ENCODE measurements around the gene SH2D1B.
"Not testable (repeated sequence)": the region's sequence is repeated elsewhere in the genome, so short reads cannot be mapped to it uniquely, and the experiment has no call there.

Gene SH2D1B

GRCh38 chr1:162365284-162366020 is 46.5 kb downstream of the SH2D1B start:
- Histone ChIP-seq H3K36me3 (ENCODE audit: control insufficient read depth, insufficient read depth, low read length) (no peaks in the 10 kb centered on the region), H3K4me3 (ENCODE audit: low read length) (no peak overlapping the region), H3K4me1 (ENCODE audit: control insufficient read depth, insufficient read depth, low read length) (peaks cover 4% of the 10 kb centered on the region)

GRCh38 chr1:162364498-162364897 is 47.4 kb downstream of the SH2D1B start:
- Histone ChIP-seq H3K27me3 (ENCODE audit: control insufficient read depth, insufficient read depth, low read length) (no peaks in the 10 kb centered on the region), H3K4me1 (ENCODE audit: control insufficient read depth, insufficient read depth, low read length) (peaks cover 6% of the 10 kb centered on the region), H3K9me3 (ENCODE audit: control insufficient read depth, low read length) (no peaks in the 10 kb centered on the region), H3K9ac (ENCODE audit: low read length) (no peak overlapping the region), H3K4me3 (ENCODE audit: low read length) (no peak overlapping the region), H3K36me3 (ENCODE audit: control insufficient read depth, insufficient read depth, low read length) (no peaks in the 10 kb centered on the region)

More at GRCh38 chr1:162365284-162366020, 46.5 kb downstream of the SH2D1B start:
- Histone ChIP-seq H3K27me3 (ENCODE audit: control insufficient read depth, insufficient read depth, low read length) (no peaks in the 10 kb centered on the region), H3K9ac (ENCODE audit: low read length) (no peak overlapping the region), H3K9me3 (ENCODE audit: control insufficient read depth, low read length) (no peaks in the 10 kb centered on the region)

GRCh38 chr1:162363823-162364222 is 48.1 kb downstream of the SH2D1B start:
- Histone ChIP-seq H3K27me3 (ENCODE audit: control insufficient read depth, insufficient read depth, low read length) (no peaks in the 10 kb centered on the region), H3K9ac (ENCODE audit: low read length) (no peak overlapping the region), H3K36me3 (ENCODE audit: control insufficient read depth, insufficient read depth, low read length) (no peaks in the 10 kb centered on the region), H3K9me3 (ENCODE audit: control insufficient read depth, low read length) (no peaks in the 10 kb centered on the region), H3K4me3 (ENCODE audit: low read length) (no peak overlapping the region), H3K4me1 (ENCODE audit: control insufficient read depth, insufficient read depth, low read length) (peaks cover 6% of the 10 kb centered on the region)

GRCh38 chr1:162361349-162361748 is 50.6 kb downstream of the SH2D1B start:
- Histone ChIP-seq H3K36me3 (ENCODE audit: control insufficient read depth, insufficient read depth, low read length) (no peaks in the 10 kb centered on the region), H3K4me1 (ENCODE audit: control insufficient read depth, insufficient read depth, low read length) (peaks cover 6% of the 10 kb centered on the region), H3K4me3 (ENCODE audit: low read length) (no peak overlapping the region), H3K9ac (ENCODE audit: low read length) (no peak overlapping the region), H3K27me3 (ENCODE audit: control insufficient read depth, insufficient read depth, low read length) (no peaks in the 10 kb centered on the region), H3K9me3 (ENCODE audit: control insufficient read depth, low read length) (no peaks in the 10 kb centered on the region)

- Histone ChIP-seq H3K9ac (ENCODE audit: low read length) (no peak overlapping the region), H3K27me3 (ENCODE audit: control insufficient read depth, insufficient read depth, low read length) (no peaks in the 10 kb centered on the region), H3K4me3 (ENCODE audit: low read length) (no peak overlapping the region), H3K36me3 (ENCODE audit: control insufficient read depth, insufficient read depth, low read length) (no peaks in the 10 kb centered on the region), H3K4me1 (ENCODE audit: control insufficient read depth, insufficient read depth, low read length) (peaks cover 6% of the 10 kb centered on the region), H3K9me3 (ENCODE audit: control insufficient read depth, low read length) (no peaks in the 10 kb centered on the region)
These were observed 51.1 kb downstream of the SH2D1B start for GRCh38 chr1:162360874-162361260.

- Histone ChIP-seq H3K36me3 (ENCODE audit: control insufficient read depth, insufficient read depth, low read length) (no peaks in the 10 kb centered on the region), H3K4me3 (ENCODE audit: low read length) (no peak overlapping the region), H3K9me3 (ENCODE audit: control insufficient read depth, low read length) (no peaks in the 10 kb centered on the region), H3K9ac (ENCODE audit: low read length) (no peak overlapping the region), H3K27me3 (ENCODE audit: control insufficient read depth, insufficient read depth, low read length) (no peaks in the 10 kb centered on the region), H3K4me1 (ENCODE audit: control insufficient read depth, insufficient read depth, low read length) (peaks cover 6% of the 10 kb centered on the region)
These were observed 51.6 kb downstream of the SH2D1B start for GRCh38 chr1:162360237-162360873.

- Histone ChIP-seq H3K27me3 (ENCODE audit: control insufficient read depth, insufficient read depth, low read length) (no peaks in the 10 kb centered on the region), H3K9me3 (ENCODE audit: control insufficient read depth, low read length) (no peaks in the 10 kb centered on the region), H3K9ac (ENCODE audit: low read length) (no peak overlapping the region), H3K4me3 (ENCODE audit: low read length) (no peak overlapping the region), H3K4me1 (ENCODE audit: control insufficient read depth, insufficient read depth, low read length) (peaks cover 6% of the 10 kb centered on the region), H3K36me3 (ENCODE audit: control insufficient read depth, insufficient read depth, low read length) (no peaks in the 10 kb centered on the region)
These were observed 52.3 kb downstream of the SH2D1B start for GRCh38 chr1:162359523-162360236.

GRCh38 chr1:162358928-162359327 is 53.0 kb downstream of the SH2D1B start:
- Histone ChIP-seq H3K9ac (ENCODE audit: low read length) (no peak overlapping the region), H3K4me3 (ENCODE audit: low read length) (no peak overlapping the region), H3K36me3 (ENCODE audit: control insufficient read depth, insufficient read depth, low read length) (no peaks in the 10 kb centered on the region), H3K9me3 (ENCODE audit: control insufficient read depth, low read length) (no peaks in the 10 kb centered on the region), H3K27me3 (ENCODE audit: control insufficient read depth, insufficient read depth, low read length) (no peaks in the 10 kb centered on the region), H3K4me1 (ENCODE audit: control insufficient read depth, insufficient read depth, low read length) (peaks cover 6% of the 10 kb centered on the region)

GRCh38 chr1:162357681-162358266 is 54.2 kb downstream of the SH2D1B start:
- Histone ChIP-seq H3K9ac (ENCODE audit: low read length) (no peak overlapping the region), H3K9me3 (ENCODE audit: control insufficient read depth, low read length) (no peaks in the 10 kb centered on the region), H3K4me1 (ENCODE audit: control insufficient read depth, insufficient read depth, low read length) (peaks cover 6% of the 10 kb centered on the region), H3K36me3 (ENCODE audit: control insufficient read depth, insufficient read depth, low read length) (no peaks in the 10 kb centered on the region), H3K27me3 (ENCODE audit: control insufficient read depth, insufficient read depth, low read length) (no peaks in the 10 kb centered on the region), H3K4me3 (ENCODE audit: low read length) (no peak overlapping the region)

- Histone ChIP-seq H3K9ac (ENCODE audit: low read length) (no peak overlapping the region), H3K4me1 (ENCODE audit: control insufficient read depth, insufficient read depth, low read length) (peaks cover 7% of the 10 kb centered on the region), H3K27me3 (ENCODE audit: control insufficient read depth, insufficient read depth, low read length) (no peaks in the 10 kb centered on the region), H3K9me3 (ENCODE audit: control insufficient read depth, low read length) (no peaks in the 10 kb centered on the region), H3K4me3 (ENCODE audit: low read length) (no peak overlapping the region), H3K36me3 (ENCODE audit: control insufficient read depth, insufficient read depth, low read length) (no peaks in the 10 kb centered on the region)
These were observed 58.2 kb downstream of the SH2D1B start for GRCh38 chr1:162353702-162354101.

- Histone ChIP-seq H3K27me3 (ENCODE audit: control insufficient read depth, insufficient read depth, low read length) (no peaks in the 10 kb centered on the region), H3K9me3 (ENCODE audit: control insufficient read depth, low read length) (no peaks in the 10 kb centered on the region), H3K36me3 (ENCODE audit: control insufficient read depth, insufficient read depth, low read length) (no peaks in the 10 kb centered on the region), H3K9ac (ENCODE audit: low read length) (no peak overlapping the region), H3K4me3 (ENCODE audit: low read length) (no peak overlapping the region), H3K4me1 (ENCODE audit: control insufficient read depth, insufficient read depth, low read length) (peaks cover 7% of the 10 kb centered on the region)
These were observed 58.9 kb downstream of the SH2D1B start for GRCh38 chr1:162353078-162353477.

GRCh38 chr1:162351874-162352273 is 60.1 kb downstream of the SH2D1B start:
- H3K36me3 ChIP-seq (ENCODE audit: control insufficient read depth, insufficient read depth, low read length); H3K4me3 ChIP-seq (ENCODE audit: low read length); H3K9me3 ChIP-seq (ENCODE audit: control insufficient read depth, low read length); H3K27me3 ChIP-seq (ENCODE audit: control insufficient read depth, insufficient read depth, low read length); H3K9ac ChIP-seq (ENCODE audit: low read length): not testable (repeated sequence)
- H3K4me1 ChIP-seq (ENCODE audit: control insufficient read depth, insufficient read depth, low read length): peaks cover 16% of the 10 kb centered on the region

Data from mucosa of stomach (tissue), 1 donor.